Fibroblast of skin of left quadriceps (primary cell): ENCODE data around the gene SLC16A14.

ENCODE experiments used
- DNase-seq, 2 experiments: peaks; one replicate each; pipeline ENCODE4 v3.0.0-alpha.2; 2013; ENCODE audit warnings: low read depth in 2 of 2

Gene SLC16A14

DNA sequence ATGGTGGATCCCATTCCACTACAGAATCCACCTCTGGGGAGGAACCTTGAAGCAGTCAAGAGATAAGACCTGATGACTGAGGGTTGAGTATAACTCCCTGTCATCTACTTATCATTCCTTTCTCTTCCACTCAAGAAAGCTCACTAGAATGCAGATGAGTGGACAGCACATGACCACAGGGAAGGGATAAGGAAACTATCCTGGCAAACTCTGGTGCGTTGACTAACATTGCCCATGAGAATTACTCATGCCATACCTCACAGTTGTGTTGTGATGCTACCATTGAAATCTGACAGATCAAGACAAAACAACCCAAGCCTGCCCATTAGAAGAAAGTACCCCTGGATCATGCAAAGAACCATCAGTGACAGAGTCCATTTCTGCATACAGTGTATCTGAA lies 26.5 kb downstream of the SLC16A14 start:
- no peak for DNase-seq

DNA sequence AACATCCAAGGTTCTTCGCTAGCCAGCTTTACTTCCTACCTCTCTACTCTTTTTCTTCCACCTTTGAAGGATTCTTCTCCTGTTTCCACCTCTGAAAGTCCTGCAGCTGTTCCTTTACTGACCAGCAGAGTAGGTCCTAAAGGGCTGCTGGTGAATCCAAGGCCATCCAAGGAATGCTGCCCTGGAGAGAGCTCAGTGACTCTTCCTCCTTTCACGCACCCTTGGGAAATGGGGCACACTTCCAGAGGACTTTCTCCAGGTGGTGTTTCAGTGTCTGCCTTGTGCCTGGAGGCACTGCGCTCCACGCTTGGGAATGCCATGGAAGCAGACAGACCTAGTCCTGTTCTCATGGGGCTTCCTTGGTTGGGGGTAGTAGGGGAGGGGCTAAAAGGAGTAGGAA lies 45.4 kb downstream of the SLC16A14 start:
- DNase-seq: no peak

DNA sequence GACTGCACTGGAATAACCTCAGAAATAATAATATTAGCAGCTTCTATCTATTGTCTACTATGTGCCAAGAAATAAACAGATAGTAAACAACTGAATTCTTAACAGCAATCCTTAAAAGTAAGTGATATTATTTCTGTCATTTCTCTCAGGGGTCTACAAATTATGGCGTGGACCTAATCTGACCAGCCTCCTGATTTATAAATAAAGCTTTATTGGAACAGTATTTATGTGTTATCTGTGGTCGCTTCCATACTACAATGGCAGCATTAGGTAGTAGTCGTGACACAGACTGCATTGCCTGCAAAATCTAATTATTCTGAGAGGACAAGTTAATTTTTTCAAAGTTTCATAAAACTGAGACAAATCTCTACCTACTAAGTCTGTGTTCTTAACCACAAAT lies 49.0 kb downstream of the SLC16A14 start:
- no peak for DNase-seq

DNA sequence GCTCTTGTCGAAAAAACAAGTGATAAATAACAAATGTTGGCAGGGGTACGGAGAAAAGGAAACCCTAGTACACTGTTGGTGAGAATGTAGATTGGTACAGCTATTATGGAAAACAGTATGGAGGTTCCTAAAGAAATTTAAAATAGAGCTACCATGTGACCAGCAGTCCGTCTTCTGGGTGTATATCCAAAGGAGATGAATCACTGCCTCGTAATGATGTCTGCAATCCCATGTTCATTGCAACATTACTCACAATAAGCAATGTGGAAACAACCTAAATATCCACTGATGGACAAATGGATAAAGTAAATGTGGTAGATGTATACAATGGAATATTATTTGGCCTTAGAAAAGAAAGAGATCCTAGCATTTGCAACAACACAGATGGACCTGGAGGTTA lies 50.6 kb downstream of the SLC16A14 start:
- DNase-seq: peak in 1 of 2 experiments; percentile 7

- DNase-seq: no peak
These were observed 51.9 kb downstream of the SLC16A14 start for GRCh38 chr2:230016844-230017243.

DNA sequence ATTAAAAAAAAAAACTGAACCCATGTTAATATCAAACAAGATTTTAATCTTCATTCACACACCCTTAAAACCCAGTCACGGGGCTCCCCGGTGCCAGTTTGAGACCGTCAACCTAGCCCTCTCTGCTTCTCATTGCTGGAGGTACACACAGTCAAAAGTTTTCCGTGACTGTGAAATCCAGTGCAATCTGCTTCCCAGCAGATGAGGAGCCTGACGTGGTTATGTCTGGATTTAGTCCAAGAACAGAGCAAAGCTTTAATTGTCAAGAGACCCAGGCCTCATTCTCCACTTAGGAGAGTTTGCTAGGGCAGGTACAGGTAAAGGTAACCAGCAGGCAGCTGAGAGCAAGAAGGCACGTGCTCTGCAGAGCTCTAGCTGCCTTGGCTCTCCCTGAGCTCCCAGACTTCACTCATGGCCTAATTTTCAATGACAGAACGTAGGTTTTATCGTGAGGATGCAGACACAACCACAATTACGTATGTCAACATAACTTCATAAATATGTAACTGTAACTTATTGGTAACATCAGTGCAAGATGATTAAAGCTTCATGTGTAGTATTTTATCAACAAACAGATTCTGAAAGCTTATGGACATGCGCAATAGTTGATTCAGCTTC lies 56.3 kb downstream of the SLC16A14 start:
- DNase-seq: peak in 1 of 2 experiments; percentile 8

- DNase-seq: peak; percentile 34 to 42
These were observed 57.1 kb downstream of the SLC16A14 start for GRCh38 chr2:230011617-230012016.

GRCh38 chr2:230010501-230010900 lies 58.2 kb downstream of the SLC16A14 start:
- no peak for DNase-seq

DNA sequence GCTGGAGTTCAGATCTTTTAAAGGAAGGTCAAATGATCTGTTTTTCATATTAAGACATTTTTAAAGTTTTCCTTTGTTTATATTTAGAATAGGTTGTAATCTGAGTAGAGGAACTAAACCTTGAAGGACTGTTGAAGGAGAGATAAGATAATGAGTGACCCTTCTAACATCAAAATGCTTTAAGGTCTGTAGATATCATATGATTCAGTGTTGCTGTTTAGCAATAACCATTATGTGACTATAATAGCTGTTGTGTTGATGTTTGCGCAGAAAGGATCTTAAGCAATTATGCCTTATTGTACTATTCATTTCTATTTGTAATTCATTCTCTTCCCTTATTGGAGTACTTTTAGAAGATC lies 60.0 kb downstream of the SLC16A14 start:
- DNase-seq: no peak

DNA sequence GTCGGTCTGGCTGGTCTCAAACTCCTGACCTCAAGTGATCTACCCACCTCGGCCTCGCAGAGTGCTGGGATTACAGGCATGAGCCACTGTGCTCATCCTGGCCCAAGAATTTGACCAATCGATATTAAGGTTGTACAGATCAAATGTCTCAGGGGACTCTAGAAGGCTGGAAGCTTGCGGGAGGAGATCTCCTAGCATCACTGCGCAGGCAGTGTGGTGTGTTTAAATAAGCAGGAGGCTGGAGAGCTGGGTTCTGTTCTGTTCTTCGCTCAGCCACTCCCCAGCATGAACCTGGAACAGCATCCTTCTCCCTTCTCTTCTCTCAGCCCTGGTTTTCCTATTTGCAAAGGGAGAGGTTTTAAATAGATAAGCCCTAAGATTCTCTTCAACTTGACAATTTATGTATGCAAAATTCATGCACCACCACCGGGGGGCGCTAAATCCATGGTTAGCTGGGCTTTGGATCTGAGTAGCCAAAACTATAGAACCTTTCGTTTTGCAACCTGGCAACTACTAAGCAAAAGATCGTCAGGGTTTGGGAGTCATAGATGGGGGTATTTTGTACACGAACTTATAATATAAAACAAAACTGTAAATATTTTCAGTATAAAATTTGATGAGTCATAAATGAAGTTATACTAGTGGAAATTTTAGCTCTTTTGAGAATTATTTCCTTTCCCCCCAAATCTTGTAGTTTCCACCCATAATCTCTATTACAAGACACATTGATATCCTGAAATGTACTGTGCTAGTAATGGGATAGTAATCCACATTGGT lies 60.6 kb downstream of the SLC16A14 start:
- peak; percentile 22 to 27 for DNase-seq

DNA sequence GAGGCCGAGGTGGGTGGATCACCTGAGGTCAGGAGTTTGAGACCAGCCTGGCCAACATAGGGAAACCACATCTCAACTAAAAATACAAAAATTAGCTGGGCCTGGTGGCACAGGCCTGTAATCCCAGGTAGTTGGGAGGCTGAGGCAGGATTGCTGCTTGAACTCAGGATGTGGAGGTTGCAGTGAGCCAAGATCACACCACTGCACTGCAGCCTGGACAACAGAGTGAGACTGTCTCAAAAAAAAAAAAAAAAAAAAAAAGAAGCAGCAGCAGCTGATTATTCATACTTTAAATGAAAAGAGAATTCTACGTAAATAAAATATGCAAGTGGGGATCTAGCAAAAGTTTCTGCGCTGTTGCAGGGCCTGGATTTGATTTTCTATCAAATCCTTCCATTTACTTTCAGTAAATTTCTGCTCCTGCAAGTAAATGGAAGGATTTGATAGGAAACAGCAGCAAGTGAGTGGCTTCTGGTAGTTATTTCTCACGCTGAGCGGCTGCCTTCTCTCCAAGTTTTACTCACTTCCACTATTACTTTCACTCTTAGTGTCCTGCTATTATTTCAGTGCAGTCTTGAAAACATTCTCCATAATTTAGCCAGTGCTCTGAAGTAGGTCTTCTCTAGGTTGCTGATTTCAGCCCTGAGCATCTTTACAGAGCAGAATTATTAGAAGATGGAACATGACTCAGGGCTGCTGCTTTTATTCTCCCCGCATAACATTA lies 68.4 kb downstream of the SLC16A14 start:
- no peak for DNase-seq

DNA sequence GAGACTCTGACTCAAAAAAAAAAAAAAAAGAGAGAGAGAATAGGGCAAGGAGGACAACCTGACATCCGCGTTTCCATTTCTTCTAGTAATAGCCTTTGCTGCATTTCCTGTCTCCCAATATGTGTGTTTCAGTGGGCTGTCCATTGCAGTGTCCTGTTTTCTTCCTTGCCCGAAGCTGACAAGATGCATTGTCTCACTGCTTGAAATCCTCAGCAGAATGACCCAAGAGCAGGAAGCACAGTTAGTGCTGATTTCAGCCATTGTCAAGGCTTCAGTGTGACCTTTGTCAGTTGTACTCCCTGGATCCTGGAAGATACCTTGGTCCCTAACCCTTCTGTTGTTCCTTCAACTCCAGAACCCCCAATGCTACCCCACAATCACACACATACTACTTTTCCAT lies 71.2 kb downstream of the SLC16A14 start:
- no peak for DNase-seq

GRCh38 chr2:229996320-229996719 lies 72.4 kb downstream of the SLC16A14 start:
- peak in 1 of 2 experiments; percentile 50 for DNase-seq

DNA sequence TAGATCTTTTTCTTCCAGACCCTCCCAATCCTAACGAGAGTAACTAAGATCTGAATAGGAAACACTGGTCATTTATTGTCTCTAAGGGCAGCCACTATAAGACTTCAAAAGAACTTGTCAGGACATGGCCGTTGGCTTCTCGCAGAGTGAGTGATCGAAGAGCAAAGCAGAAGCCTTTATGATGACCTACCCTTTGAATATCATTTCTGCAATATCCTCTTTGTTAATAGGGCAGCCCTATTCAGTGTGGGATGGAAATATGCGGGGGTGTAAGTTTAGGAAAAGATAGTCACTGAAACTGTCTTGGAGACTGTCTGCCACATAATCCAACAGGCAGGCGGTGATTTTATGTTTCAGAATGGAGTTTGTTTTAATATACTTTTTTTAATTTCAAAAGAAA lies 75.5 kb downstream of the SLC16A14 start:
- no peak for DNase-seq
